Uterus (tissue), 2 donors: Measurements from ENCODE around the gene KLRC1.

ENCODE experiments used
- POLR2A ChIP-seq, 2 donors: fragments of 450-650 bp; IDR thresholded peaks; one replicate each; pipeline ENCODE4 v1.6.1; 2016; ENCODE audit warnings: antibody characterized with exemption in 2 of 2, mild to moderate bottlenecking in 1 of 2, moderate library complexity in 1 of 2
- TF ChIP-seq, protein P1 (sequence below), 4 experiments: fragments of 200-600 bp in 2 of 4; fragments of 450-650 bp in 2 of 4; sonication (generic) in 2 of 4; IDR thresholded peaks; one replicate each; pipeline ENCODE4 v1.5.1; 2016 to 2019; ENCODE audit warnings: antibody characterized with exemption in 4 of 4, mild to moderate bottlenecking in 2 of 4, moderate library complexity in 1 of 4

GRCh38 chr12:10466311-10466710, 13.1 kb upstream of the KLRC1 start:
- TF ChIP-seq, protein P1, sequence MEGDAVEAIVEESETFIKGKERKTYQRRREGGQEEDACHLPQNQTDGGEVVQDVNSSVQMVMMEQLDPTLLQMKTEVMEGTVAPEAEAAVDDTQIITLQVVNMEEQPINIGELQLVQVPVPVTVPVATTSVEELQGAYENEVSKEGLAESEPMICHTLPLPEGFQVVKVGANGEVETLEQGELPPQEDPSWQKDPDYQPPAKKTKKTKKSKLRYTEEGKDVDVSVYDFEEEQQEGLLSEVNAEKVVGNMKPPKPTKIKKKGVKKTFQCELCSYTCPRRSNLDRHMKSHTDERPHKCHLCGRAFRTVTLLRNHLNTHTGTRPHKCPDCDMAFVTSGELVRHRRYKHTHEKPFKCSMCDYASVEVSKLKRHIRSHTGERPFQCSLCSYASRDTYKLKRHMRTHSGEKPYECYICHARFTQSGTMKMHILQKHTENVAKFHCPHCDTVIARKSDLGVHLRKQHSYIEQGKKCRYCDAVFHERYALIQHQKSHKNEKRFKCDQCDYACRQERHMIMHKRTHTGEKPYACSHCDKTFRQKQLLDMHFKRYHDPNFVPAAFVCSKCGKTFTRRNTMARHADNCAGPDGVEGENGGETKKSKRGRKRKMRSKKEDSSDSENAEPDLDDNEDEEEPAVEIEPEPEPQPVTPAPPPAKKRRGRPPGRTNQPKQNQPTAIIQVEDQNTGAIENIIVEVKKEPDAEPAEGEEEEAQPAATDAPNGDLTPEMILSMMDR (IDR thresholded peaks at IDR 0.05) = no peak
- no peak for TF ChIP-seq POLR2A (IDR thresholded peaks at IDR 0.05)
